ENCODE measurements around the gene PACSIN1. TPM values are rescaled to one million over a fixed set of nuclear protein-coding genes. Genes with fewer than 3 reads are reported as not detected.

PACSIN1 gene
- total and polyA plus RNA-seq, 2 donors (not counting 3 experiments of a cell fraction or from before 2014, with no cell fraction given), result 0.03 TPM; not detected in 1

DNA sequence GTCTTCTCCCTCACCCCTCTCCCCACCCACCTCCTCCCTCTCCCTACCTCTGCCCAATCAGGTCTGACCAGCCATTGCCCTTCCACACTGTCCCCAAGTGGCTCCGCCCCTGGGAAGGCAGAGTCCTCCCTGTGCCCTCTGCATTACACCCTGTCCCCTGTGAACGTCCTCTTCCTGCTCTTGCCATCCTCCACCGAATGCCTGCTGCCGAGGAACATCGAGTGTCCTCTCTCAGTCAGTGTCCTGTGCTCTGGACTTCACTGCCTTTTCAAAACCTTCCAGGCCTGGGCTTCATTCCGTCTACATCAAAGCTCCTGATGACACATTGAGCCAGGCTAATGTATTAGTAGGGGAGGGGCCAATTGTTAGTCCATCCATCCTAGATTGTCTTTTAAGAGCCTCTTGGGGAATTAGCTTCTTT is 3.3 kb upstream of the PACSIN1 start:
- BruUV-seq (replicated peaks), result no TSS peak
- no peaks in the 10 kb centered on the region for H3K36me3 ChIP-seq (ENCODE audit: control insufficient read depth in 2 of 2, extremely low read depth in 1 of 2, insufficient read depth in 2 of 2, low read length in 2 of 2)
- H3K9me3 ChIP-seq (replicated peaks; ENCODE audit: control insufficient read depth, insufficient read depth, low read length), result no peaks in the 10 kb centered on the region
- H3K4me1 ChIP-seq (ENCODE audit: control insufficient read depth, extremely low read depth, insufficient read depth, low read length), result no peaks in the 10 kb centered on the region
- H2AFZ ChIP-seq (ENCODE audit: low read depth, low read length), result no peak overlapping the region
- no peak overlapping the region for H3K27ac ChIP-seq (ENCODE audit: insufficient read depth, low read depth, low read length)
- no peak for FAIRE-seq
- no peak overlapping the region for H3K4me2 ChIP-seq (ENCODE audit: insufficient read depth, low read length)
- TF ChIP-seq, protein P1, sequence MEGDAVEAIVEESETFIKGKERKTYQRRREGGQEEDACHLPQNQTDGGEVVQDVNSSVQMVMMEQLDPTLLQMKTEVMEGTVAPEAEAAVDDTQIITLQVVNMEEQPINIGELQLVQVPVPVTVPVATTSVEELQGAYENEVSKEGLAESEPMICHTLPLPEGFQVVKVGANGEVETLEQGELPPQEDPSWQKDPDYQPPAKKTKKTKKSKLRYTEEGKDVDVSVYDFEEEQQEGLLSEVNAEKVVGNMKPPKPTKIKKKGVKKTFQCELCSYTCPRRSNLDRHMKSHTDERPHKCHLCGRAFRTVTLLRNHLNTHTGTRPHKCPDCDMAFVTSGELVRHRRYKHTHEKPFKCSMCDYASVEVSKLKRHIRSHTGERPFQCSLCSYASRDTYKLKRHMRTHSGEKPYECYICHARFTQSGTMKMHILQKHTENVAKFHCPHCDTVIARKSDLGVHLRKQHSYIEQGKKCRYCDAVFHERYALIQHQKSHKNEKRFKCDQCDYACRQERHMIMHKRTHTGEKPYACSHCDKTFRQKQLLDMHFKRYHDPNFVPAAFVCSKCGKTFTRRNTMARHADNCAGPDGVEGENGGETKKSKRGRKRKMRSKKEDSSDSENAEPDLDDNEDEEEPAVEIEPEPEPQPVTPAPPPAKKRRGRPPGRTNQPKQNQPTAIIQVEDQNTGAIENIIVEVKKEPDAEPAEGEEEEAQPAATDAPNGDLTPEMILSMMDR (IDR thresholded peaks at IDR 0.05; ENCODE audit: extremely low read depth in 1 of 2, insufficient read depth in 1 of 2, low read depth in 1 of 2, low read length in 2 of 2), result no peak
- TF ChIP-seq, protein P2, sequence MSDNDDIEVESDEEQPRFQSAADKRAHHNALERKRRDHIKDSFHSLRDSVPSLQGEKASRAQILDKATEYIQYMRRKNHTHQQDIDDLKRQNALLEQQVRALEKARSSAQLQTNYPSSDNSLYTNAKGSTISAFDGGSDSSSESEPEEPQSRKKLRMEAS (IDR thresholded peaks at IDR 0.05; ENCODE audit: insufficient read depth, insufficient read length), result no peak
- no peak for TF ChIP-seq MYC (IDR thresholded peaks at IDR 0.05; ENCODE audit: low read depth, low read length)
- TF ChIP-seq POLR2AphosphoS5 (IDR thresholded peaks at IDR 0.05; ENCODE audit: insufficient read depth, low read depth, low read length), result no peak
- no peak for TF ChIP-seq POLR2A (IDR thresholded peaks at IDR 0.05; ENCODE audit: low read depth, low read length)
- no peak for TF ChIP-seq JUN (IDR thresholded peaks at IDR 0.05; ENCODE audit: borderline replicate concordance, insufficient read depth, insufficient read length, low read depth)
- no peak for TF ChIP-seq GATA2 (IDR thresholded peaks at IDR 0.05; ENCODE audit: insufficient read depth, insufficient read length, low read depth, low read length)
- TF ChIP-seq EZH2 (IDR thresholded peaks at IDR 0.05; ENCODE audit: borderline replicate concordance, low read depth, low read length, severe bottlenecking), result no peak
- no peak for TF ChIP-seq FOS (IDR thresholded peaks at IDR 0.05; ENCODE audit: borderline replicate concordance, insufficient read depth, low read length)
- dilution Hi-C loops (cut with MboI; ENCODE audit: extremely low pct_ligation_motif_present, low sequenced_read_pairs), result no loop called here
- DNase-seq (ENCODE audit: low read depth, low spot score), result no peak
- peaks cover 5 to 14% of the 10 kb centered on the region in 2 experiments for H3K27me3 ChIP-seq (ENCODE audit: control insufficient read depth in 2 of 2, insufficient read depth in 2 of 2, low read length in 2 of 2)
- H3K9ac ChIP-seq (replicated peaks; ENCODE audit: extremely low read depth, insufficient read depth, low read length), result no peak overlapping the region
- no peaks in the 10 kb centered on the region for H3K79me2 ChIP-seq (ENCODE audit: control insufficient read depth, insufficient read depth, low read length)
- intact Hi-C loops (cut with micrococcal nuclease), result no loop called here
- ChIA-PET POLR2A (interaction anchor here (0.6 to 0.7 kb wide), 2 partner anchors 130 to 162 kb away, joined by 3 read pairs; no protein-coding TSS in a partner anchor), CTCF (interaction anchor here (0.7 to 5.8 kb wide), 5 partner anchors 36 to 778 kb away, joined by 3 to 114 read pairs (median 3); partner anchors contain the start of gene RPS10)
- no peak overlapping the region for H3K4me3 ChIP-seq (replicated peaks in 1 of 3; ENCODE audit: insufficient read depth in 1 of 3, low read depth in 1 of 3, low read length in 3 of 3)
- no peaks in the 10 kb centered on the region for H3K9me1 ChIP-seq (replicated peaks; ENCODE audit: control insufficient read depth, extremely low read depth, insufficient read depth, low read length)
- H4K20me1 ChIP-seq (replicated peaks; ENCODE audit: control insufficient read depth, extremely low read depth, insufficient read depth, low read length), result no peaks in the 10 kb centered on the region

Data from endothelial cell of umbilical vein (primary cell).